T-helper 2 cell (primary cell): ENCODE measurements around the gene SLC29A2.

Experiments
- DNase-seq, 5 experiments: peaks; one replicate each; pipeline versions ENCODE4 v3.0.0 to v3.0.0-alpha.2; 2012 to 2022
- total RNA-seq, 2 donors: gene quantifications; one replicate each; lab custom pipeline; 2026; lab: John Stamatoyannopoulos, UW

Gene SLC29A2, protein sequence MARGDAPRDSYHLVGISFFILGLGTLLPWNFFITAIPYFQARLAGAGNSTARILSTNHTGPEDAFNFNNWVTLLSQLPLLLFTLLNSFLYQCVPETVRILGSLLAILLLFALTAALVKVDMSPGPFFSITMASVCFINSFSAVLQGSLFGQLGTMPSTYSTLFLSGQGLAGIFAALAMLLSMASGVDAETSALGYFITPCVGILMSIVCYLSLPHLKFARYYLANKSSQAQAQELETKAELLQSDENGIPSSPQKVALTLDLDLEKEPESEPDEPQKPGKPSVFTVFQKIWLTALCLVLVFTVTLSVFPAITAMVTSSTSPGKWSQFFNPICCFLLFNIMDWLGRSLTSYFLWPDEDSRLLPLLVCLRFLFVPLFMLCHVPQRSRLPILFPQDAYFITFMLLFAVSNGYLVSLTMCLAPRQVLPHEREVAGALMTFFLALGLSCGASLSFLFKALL
- total RNA-seq = 12.1 to 12.5 reads per million in 2 donors

DNA sequence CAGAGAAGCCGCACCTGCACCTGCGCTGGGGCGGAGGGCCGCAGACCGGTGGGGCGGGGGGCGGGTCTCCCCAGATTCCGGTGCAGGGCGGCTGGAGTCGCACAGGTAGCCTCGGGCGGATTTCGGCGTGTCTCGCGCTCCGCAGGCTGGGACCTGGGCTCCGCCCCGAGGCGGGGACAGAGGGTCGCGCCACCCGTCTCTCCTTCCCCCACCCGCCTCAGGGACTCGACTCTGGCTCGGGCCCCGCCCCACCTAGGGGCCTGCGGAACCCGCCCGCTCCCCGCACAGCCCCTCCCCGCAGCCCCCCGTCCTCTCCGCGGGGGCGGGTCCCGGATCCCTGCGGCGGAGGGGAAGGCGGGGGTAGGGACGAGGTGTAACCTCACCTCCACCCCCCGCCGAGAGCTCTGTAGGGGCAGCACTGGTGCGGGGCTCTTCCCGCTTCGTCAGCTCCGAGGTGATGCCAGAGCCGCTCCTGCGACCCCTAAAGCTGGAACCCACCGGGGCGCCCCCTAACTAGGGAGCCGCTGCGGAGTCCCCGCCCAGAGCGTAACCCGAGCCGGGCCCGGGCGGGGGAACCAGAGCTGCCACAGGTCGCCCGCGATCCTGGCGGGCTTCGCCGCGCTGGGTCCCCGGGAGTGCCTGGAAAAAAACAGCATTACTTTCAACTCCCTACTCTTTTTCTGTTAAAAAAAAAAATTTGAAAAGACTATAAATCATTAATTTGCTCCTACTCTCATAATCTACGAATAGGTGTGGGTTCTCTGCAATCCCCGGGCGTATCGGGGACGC, at the start of gene SLC29A2:
Gene SLC29A2, minus strand, starts transcription at position 134 of the 789 bp plus-strand sequence. CDS start 169 bp downstream, outside the sequence.
- peak; percentile 46 to 90 (median 67) for DNase-seq

DNA sequence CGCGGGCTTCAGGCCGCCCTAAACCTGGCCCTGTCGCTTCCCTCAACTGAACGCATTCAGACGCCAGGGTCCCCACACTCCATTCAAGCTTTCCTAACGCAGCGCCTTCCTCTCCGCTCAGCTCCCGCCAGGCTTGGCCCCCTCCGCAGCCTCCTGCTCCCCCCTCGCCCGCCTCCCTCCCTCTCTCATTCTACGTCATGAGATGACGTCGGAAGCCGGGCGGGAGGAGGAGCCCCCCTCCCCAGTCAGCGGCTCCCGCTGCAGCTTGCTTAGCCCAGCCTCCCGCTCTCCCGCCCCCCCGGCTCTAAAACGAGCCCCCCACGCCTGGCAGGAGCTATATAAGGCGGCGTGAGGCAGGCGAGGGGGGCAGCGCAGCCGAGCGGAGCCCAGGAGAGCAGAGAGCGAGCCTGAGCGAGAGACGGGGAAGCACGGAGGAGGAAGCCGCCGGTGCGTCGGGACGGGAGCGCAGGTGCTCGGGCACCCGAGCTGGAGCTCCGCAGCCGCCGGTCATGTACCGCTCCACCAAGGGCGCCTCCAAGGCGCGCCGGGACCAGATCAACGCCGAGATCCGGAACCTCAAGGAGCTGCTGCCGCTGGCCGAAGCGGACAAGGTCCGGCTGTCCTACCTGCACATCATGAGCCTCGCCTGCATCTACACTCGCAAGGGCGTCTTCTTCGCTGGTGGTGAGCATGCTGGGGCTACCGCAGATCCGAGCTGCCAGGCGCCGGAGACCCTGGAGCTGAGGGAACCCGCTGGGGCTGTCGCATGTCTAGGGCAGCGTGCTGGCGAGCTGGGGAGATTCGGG, 49.3 kb upstream of the SLC29A2 start, which contains the start of gene NPAS4:
Gene NPAS4, plus strand, starts transcription at position 365 of the 806 bp plus-strand sequence. Its CDS starts 145 bp downstream, at position 510.
- no peak for DNase-seq

DNA sequence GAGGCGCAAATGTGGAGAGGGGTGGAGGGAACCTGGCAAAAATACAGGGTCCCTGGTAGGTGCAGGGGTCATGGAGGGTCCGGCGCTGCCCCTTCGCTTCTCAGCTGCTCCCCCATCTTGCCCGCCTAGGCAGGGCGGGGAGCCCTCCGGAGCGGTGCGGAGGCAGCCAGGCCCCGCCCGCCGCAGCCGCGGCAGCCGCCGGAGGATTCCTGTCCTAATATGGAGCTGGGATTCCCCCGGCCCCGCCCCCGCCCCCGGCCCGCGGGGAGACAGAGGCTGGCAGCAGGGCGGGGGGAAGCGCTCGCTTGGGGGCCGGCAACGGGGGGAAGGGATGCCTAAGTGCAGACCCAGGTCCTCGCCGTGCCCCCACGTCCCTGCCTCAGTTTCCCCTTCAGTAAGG, 48.3 kb upstream of the SLC29A2 start:
- no peak for DNase-seq

DNA sequence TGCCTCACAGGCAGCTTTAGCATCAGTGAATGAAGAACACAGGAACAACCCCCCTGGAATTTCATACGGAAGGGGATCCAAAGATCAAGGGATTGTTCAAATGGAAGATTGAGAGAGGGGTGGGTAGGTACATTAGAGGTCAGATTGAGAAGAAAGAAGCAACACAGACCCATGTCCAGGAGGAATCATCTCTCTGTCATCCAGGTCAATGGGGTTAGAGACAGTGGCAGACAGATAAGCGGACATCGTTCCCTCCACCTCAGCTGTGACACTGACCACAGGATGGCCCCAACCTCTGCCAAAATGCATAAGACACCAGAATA, 47.4 kb upstream of the SLC29A2 start:
- no peak for DNase-seq

DNA sequence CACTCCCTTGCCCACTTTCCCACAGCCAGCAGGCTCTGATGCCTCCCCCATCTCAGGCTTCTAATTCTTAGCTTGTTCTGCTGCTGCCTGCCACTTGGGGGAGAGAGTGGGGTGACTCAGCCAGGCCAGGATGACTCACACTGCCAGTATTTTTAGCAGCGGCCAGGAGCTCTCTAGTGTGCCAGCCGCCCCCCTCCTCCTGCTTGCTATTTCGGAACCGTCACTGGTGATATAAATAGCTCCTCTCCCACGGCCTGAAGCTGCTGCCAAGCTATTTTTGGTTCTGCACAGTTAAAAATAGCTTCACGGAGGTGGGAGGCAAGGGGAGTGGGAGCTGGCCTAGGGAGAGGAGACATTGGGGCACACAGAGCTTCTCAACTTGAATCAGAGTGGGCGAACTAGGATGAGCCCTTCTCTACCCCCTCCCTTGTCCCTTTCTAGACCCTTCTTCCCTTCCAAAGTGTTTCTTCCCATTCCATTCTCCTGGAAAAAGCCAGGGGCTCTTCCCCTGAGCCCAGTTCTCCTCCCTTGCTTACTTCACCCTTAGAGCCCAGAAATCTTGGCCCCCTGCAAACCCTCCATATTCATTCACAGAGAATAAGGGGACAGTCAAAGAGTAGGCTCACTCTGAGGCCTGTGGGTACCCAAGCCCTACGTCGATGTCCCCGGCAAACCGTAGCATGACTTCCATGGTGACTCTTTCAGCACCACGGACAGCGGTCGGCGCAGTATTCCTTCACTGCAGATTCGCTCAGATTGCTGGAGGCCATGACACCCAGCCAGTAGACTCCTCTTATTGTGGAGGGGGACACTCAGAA, 46.8 kb upstream of the SLC29A2 start:
- DNase-seq = peak in 4 of 5 experiments; percentile 24 to 58 (median 38)

DNA sequence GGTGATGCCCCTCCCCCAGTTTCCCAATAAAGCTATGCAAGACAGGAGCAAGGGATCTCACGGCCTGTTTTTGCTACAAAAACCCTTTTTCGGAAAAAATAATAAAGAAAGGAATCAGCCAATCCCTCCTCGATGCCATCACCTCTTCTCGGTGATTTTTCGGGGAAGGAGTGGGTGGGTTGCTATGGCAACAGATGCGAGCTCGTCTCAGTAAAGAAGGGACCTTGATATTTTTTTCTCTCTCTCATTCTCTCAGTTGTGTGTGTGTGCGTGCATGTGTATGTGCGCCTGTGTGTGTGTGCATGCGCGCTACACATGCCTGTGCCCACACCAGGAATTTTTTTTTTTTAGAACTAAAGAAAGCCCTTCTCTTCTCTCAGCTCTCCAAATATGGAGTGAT, 45.4 kb upstream of the SLC29A2 start:
- no peak for DNase-seq

DNA sequence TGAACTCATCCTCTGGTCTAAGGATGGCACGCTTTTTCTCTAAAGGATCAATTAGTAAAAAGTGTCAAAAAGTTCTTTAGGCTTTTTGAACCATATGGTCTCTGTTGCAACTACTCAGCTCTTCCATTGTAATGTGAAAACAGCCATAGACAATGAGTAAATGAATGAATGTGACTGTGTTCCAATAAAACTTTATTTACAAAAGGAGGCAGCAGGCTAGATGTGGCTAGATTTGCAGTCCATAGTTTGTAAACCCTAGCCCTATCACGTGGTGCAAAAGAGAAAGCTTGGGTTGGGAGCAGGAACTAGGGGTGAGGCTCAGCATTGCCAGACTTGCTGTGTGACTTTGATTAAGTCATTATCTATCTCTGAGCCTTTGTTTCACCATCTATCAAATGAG, 43.9 kb upstream of the SLC29A2 start:
- DNase-seq = no peak

DNA sequence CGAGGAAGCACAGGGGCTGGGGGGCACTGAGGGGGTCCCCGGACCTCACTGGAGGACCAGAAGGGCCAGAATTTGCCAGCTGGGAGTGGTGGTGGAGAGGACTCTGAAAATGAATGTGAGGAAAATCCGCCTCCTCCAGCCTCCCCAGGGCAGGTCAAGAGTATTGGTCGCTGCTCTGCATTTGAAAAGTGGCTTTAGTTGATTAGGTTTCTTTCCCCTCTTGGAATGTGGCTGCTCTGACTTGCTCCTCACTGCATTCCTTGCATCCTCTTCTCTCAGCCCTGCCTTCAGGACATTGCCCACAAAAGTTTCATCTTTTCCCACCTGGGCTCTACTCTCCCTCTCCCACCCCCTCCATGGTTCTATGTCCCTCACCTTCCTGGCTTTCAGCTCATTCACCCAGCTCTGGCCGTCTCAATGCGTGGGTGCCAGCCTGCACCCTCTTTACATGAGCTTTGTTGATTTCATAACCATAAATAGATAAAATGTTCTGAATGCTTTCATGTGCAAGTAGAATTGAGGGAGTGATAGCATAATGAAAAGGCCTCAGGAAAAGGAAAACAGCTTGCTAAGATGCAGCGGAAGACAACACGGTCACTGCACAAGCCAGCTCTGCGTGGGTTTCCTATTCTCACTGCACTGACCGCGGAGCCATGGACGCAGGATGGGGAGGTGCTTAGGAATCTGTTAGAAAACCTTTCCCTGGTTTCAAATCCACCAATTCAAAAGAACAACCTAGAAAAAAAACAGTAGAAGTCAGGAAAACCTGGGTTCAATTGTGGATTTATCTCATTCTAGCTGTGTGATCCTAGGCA, 42.8 kb upstream of the SLC29A2 start:
- no peak for DNase-seq

DNA sequence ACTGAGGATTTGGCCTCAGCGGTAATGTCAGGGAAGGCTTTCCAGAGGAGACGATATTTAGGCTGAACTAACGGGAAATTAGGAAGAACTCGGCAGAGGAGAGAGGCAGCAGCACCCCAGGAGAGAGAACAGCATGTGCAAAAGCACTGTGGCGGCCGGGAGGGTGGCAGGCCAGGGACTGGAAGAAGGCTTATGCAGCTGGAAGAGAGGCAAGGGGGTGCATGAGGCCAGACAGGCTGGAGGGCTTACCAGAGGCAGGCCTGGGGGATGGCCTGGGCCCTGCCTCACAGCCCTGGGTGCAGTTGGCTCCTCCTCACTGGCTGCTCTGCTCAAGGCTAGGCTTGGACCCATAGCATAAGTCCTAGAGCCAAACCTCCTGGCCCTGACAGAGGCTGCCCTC, 41.6 kb upstream of the SLC29A2 start:
- no peak for DNase-seq

DNA sequence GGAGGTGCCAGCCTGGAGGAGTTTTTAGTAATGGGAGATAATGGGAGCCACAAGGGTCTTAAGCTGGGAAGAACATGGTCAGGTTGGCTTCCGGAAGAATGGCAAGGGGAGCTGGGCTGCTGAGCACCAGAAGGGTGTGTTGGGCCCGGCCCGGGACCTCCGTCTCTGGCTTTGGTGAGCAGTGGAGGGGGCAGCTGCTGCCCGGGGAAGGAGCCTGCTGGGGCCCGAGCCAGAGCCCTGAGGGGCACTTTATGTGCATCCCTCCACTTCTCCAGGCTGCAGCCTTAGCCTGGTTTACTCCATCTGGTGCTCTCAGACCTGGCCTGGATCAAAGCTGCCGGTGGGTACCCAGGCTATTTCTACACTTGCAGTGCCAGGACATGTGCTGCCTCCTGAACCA, 40.5 kb upstream of the SLC29A2 start:
- DNase-seq = no peak

DNA sequence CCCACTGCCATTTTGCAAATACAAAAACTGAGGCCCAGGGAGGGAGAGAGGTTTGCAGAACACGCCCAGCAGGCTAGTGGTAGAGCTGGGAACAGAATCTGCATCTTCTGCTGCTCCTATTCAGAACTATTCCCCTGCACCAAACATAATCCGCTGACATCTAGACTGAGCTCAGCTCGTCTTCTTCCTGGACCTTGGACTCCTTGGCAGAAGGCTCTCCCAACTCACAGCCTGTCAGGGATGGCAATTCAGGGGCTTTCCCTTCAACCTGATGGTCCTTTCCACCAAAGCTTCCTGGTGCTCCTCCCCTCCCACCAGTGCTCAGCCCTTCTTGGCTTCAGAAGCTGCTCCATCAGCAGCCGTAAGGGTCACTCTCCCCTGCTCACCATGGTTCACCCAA, 39.8 kb upstream of the SLC29A2 start:
- DNase-seq = no peak

DNA sequence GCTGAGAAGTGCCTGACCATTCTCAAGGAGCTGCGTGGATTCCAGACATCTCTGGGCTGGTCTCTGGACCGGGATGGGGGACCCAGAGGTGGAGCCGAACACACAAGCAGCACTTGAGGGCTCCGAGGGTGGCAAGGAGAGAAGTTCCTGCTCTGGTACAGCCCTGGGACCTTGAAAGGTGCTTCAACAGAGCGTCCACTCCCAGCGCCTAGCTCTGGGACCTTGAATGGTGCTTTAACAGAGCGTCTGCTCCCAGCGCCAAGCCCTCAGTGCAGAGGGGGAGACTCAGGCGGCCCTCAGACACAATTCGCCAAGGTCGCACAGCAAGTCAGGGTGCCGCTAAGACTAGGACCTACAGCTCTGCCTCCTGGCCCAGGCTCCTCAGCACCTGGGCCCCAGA, 38.6 kb upstream of the SLC29A2 start:
- no peak for DNase-seq

DNA sequence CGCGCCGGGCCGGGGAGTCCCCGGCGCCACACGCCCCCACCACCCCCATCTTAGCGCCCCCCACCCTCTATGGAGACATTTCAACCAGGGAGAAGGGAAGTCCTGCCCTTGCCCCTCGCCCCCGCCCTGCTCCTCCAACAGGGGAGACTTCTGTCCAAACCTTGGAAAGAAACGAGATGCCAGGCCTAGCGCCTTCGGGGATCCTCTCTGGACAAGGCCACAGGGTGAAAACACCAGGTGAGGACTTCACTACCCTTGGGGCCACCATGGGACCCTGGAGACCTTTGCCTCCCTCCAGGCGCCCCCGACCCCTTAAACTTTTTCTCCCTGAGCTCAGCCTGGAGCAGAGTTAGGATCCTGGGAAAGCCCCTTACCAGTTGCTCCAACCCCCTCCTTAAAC, 37.7 kb upstream of the SLC29A2 start:
- no peak for DNase-seq

DNA sequence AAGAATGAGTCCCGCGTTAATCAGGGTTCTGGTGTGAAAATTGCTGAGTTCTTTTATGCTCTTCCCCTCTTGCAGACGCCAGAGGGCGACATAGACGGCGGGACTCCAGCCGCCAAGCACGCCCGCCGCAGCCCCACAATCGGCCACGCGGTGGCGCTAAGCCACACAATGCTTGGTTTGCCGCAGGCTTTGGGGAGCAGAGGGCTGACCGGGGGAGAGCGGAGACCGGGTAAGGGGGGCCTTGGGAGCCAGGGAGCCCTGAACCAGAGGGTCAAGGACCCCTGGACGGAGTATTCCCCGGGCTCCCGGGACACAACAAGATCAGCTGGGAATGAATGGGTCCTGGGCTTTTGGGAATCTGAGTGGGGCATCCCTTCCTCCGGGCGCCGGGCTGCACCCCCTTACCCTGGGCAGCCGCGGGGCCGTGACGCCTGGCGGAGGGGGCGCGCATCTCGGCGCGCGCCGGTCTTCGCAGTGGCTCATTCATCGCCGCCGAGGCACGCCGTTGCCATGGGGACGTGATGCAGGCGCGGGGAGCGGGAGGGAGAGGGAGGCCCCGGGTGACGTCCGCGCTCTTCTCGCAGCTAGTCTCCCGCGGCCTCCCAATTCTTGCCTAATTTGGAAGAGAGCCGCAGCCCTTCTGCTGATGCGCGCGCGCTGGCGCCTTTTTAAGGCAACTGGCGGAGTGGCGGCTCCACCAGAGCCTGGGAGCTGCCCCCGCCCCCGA, 37.1 kb upstream of the SLC29A2 start:
- DNase-seq = peak; percentile 79 to 95 (median 91)

DNA sequence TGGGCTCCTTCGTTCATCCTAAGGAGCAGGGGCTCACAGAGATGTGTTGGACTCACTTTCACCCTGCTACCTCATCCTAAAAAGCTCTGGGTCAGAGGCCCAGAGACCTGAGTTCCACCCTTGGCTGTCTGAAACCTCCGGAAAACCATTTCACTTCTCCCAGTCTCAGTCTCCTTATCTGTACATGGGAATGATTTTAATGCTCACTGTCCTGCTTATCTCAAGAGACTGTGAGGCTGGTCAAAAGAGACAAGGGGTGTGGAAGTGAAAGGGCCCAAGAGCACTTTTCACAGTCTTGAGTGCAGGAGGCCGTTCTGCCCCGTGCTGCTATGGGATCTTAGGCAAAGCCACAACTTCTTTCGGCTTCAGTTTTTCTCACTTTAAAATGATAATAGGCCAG, 36.1 kb upstream of the SLC29A2 start:
- DNase-seq = no peak

DNA sequence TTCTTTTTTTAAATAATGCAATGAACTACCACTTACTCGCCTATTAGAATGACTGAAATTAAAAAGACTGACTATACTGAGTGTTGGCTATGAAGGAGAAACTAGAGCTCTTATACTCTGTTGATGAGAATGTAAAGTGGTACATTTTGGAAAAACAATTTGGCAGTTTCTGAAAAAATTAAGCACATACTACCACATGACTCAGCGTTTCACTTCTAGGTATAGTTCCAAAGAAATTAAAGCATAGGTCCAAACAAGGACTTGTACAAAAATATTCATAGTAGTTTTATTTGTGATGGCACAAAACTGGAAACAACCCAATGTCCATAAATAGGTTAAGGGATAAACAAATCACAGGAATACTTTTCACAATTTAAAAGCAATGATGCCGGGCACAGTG, 22.4 kb upstream of the SLC29A2 start:
- DNase-seq = no peak

DNA sequence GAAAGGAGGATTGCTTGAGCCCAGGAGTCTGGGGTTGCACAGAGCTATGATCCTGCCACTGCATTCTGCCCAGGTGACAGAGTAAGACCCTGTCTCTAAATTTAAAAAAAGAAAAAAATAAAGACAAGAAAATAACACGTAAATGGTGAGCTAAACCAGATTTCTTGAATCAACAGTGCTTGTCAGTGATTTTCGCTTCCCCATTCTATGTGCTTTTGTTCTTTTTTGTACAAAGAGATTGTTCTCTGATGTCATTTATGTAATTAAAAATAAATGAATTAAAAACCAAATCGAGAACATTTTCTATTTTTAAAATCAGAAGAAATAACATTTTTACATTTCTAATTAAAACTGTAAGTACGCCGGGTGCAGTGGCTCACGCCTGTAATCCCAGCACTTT, 19.8 kb upstream of the SLC29A2 start:
- no peak for DNase-seq

DNA sequence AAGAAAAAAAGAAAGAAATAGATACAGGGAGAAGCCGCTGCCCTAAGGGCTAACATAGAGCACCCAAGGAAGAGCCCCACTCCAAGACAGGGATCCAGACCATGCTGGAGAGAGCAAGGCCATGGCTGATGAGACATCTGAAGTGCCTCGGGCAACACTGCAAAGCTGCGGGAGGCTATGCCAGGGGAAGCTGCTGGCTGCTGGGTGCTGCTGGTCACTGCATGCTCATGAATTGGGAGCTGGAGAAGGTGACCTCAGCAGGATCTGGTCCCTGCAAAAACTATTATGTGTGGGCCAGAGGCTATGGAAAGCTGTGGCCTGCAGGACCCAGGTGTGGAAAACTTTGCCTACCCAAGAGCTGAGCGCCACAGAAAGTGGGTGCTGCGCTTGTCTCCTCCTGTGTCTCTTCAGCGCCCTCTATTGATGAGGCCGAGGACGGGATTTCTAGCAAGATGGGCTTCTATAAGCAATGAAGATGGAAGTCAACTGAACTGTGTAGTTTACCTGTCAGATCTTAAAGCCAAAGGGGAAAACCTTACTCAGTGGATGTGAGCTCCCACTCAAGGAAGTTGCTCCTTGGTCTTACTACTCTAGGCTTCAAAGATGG, 17.3 kb upstream of the SLC29A2 start:
- peak in 4 of 5 experiments; percentile 39 to 80 (median 52) for DNase-seq

DNA sequence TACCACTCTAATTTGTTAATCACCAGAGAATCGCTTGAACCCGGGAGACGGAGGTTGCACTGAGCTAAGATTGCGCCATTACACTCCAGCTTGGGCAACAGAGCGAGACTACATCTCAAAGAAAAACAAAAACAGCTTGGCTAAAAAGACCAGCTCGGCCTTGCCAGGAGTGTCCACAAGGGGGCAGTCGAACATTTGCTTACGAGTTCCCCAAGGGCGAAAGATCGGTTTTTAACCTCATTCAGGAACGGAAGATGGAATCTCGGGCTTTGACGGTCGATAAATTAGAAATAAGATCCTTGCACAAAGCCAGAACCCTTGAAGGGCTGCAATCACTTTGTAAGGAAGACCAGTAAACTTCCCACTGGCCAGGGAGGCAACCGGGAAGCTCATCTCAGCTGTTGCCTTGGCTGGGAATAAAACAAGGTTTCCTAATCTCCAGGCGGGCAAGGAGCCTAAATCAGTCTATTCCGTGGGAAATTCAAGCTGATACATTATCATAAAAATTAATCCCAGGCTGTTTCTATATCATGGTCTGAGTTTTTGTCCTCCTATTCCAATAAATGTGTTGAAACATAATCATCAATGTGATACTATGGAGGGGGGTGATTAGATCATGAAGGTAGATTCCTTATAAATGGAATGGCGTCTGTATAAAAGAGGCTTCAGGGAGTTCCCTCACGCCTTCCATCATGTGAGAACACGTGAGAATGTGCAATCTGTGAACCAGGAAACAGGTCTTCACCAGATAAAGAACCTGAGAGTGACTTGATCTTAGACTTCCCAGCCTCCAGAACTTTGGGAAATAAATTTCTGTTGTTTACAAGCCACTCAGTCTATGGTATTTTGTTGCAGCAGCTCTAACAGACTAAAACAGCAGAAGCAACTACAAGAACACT, 14.9 kb upstream of the SLC29A2 start:
- DNase-seq = peak; percentile 47 to 80 (median 65)
